RWPE1 (cell line): ENCODE results near the gene SEMA6C.
"Not testable (repeated sequence)": the region's sequence is repeated elsewhere in the genome, so short reads cannot be mapped to it uniquely, and the experiment has no call there.

Source experiments
- CTCF ChIA-PET: fragments of 350-600 bp; sonication (Branson Sonifier 250); formaldehyde crosslinking; extraction: SDS; loops from one replicate; lab custom pipeline; 2021; lab: Yijun Ruan, JAX
- POLR2A ChIA-PET: fragments of 400-600 bp; formaldehyde crosslinking; extraction: SDS; loops from one replicate; lab custom pipeline; 2020; ENCODE audit warnings: antibody characterized with exemption; ENCODE audit not compliant: low non-redundant PET; lab: Yijun Ruan, JAX
- DNase-seq: peaks from one replicate; pipeline ENCODE4 v3.0.0; 2012; ENCODE audit warnings: low spot score
- H3K27ac ChIP-seq: fragments of 450-650 bp; 2 replicates; pipeline ENCODE4 v1.5.1; 2017
- CTCF ChIP-seq: fragments of 450-650 bp; conservative IDR thresholded peaks from 2 replicates; pipeline ENCODE4 v1.5.1; 2017; ENCODE audit warnings: low read depth, mild to moderate bottlenecking

SEMA6C gene

GRCh38 chr1:151146412-151147131 lies at the start of gene SEMA6C:
SEMA6C (minus strand) TSS chr1:151146631; CDS start chr1:151142621, 4,010 bp downstream.
- CTCF ChIA-PET: interaction anchor here (0.6 to 0.9 kb wide), 2 partner anchors 9 to 81 kb away, joined by 3 read pairs; no protein-coding TSS in a partner anchor
- POLR2A ChIA-PET: no interaction called here
- TF ChIP-seq CTCF: no peak
- peak; percentile 86 for DNase-seq
- H3K27ac ChIP-seq: peak within 1 kb of the TSS; percentile 77

- CTCF ChIA-PET: interaction anchor here (0.6 to 1.1 kb wide), 5 partner anchors 13 to 204 kb away, joined by 3 to 10 read pairs (median 3); partner anchors contain the start of gene PSMB4
- DNase-seq: peak; percentile 97
- H3K27ac ChIP-seq: peak overlapping the region; percentile 98
- POLR2A ChIA-PET: interaction anchor here (0.6 kb wide), 1 partner anchor 191 kb away, joined by 3 read pairs; no protein-coding TSS in a partner anchor
Measured at GRCh38 chr1:151194894-151195594, 48.6 kb upstream of the SEMA6C start.

GRCh38 chr1:151193856-151194255 lies 47.4 kb upstream of the SEMA6C start:
- ChIA-PET POLR2A (no interaction called here), CTCF (no interaction called here)
- no peak for DNase-seq
- peak overlapping the region; percentile 98 for H3K27ac ChIP-seq
- no peak for TF ChIP-seq CTCF

- no peak for DNase-seq
- H3K27ac ChIP-seq: peak overlapping the region; percentile 60
- no peak for TF ChIP-seq CTCF
- ChIA-PET POLR2A (no interaction called here), CTCF (no interaction called here)
Measured at GRCh38 chr1:151193304-151193703, 46.9 kb upstream of the SEMA6C start.

GRCh38 chr1:151192047-151192446 lies 45.6 kb upstream of the SEMA6C start:
- DNase-seq: no peak
- H3K27ac ChIP-seq: peak overlapping the region; percentile 53
- ChIA-PET CTCF (no interaction called here), POLR2A (no interaction called here)
- no peak for TF ChIP-seq CTCF

GRCh38 chr1:151189637-151190445 lies 43.4 kb upstream of the SEMA6C start, which contains the start of gene VPS72:
VPS72 (minus strand) TSS chr1:151190197; CDS start chr1:151190121, 76 bp downstream.
- peak; percentile 85 for DNase-seq
- ChIA-PET POLR2A (interaction anchor here (0.6 to 0.7 kb wide), 3 partner anchors 96 to 168 kb away, joined by 3 to 7 read pairs (median 5); no protein-coding TSS in a partner anchor), CTCF (interaction anchor here (0.7 kb wide), 1 partner anchor 345 kb away, joined by 3 read pairs; no protein-coding TSS in a partner anchor)
- peak within 1 kb of the TSS; percentile 89 for H3K27ac ChIP-seq
- no peak for TF ChIP-seq CTCF

GRCh38 chr1:151188667-151189066 lies 42.2 kb upstream of the SEMA6C start:
- CTCF ChIA-PET, POLR2A ChIA-PET, DNase-seq: not testable (repeated sequence)
- H3K27ac ChIP-seq: peak overlapping the region; percentile 52
